ENCODE data around the gene POLR1E.
A peak's percentile ranks its signal among the peaks of the same experiment; 100 is the strongest.
"Not testable (repeated sequence)": the region's sequence is repeated elsewhere in the genome, so short reads cannot be mapped to it uniquely, and the experiment has no call there.

Gene POLR1E

DNA sequence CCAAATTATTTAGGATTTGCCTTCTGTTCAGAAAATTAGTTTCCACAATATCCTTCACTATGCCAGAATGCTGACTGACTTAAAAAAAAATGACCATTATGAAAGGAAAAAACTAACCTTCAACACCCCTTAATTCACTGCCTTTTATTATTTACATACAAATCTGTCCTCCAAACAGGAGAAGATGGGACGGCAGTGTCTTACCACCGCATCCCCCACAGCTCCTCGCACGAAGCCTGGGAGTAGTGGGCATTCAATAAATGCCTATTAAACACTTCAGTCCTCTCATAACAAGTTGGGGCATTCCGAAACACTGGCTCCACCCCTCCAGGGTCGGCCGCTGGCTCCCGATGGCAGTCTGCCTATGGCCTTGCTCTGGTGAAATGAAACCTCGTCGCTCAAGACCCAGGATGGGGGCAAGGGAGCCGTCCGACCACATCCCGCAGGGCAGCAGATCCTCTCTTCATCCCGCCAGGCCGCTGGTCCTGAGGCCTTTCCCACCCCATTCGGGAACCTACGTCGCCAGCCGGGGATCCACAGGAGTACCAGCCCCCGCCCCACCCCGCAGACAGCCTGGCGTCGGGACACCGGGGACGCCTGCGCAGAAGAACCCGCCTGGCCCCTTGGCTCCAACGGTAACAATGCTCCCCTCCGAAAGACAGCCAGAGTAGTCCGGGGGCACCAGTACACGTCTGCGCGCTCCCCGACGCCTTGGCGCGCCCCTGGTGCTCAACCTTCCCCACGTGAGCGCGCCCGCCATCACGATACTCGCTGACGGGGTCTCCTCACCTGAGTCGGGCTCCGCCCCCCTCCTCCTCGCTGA, 21.1 kb upstream of the POLR1E start:
- peak; percentile 73 for DNase-seq (ENCODE audit: low read depth)

DNA sequence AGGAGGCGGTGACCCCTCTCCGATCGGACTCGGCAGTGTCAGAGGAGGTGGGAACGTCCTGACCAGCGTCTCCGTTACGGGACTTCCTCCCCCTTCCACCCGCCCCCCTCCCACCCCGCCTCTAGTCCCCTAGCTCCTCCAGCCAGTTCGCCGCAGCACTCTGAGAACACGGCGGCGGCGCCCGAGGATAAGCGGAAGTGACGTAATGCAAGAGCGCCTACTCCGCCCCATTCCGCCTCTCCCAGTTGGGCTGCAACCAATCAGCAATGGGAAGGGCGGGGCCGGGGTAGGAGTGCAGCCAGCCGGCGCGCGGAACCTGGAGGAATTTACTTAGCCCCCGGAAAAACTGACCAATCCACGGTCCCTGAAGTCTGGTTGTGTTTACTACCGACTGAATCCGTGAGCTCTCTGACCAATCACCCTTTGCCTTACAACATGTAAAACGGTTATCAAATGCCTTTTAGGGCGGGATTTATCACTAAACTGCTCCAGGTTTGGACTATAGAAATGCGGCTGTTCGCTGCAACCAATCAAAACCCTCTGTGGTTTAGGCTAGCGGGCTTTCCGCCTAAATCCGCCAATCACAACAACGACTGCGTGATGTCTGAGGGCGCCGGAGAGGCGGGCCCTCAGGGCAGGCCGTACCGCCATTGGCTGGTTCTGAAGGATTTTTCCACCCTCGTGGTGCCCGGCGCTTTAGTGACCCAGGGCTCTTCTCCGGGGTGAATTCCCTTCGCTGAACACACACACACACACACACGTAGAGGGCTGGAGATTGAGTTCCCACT, 20.3 kb upstream of the POLR1E start, which contains the start of gene ZBTB5:
ZBTB5 (minus strand) TSS at position 202 of the 788 bp plus-strand sequence. CDS start 22,899 bp downstream, outside the sequence.
- DNase-seq (ENCODE audit: low read depth) = peak; percentile 100

DNA sequence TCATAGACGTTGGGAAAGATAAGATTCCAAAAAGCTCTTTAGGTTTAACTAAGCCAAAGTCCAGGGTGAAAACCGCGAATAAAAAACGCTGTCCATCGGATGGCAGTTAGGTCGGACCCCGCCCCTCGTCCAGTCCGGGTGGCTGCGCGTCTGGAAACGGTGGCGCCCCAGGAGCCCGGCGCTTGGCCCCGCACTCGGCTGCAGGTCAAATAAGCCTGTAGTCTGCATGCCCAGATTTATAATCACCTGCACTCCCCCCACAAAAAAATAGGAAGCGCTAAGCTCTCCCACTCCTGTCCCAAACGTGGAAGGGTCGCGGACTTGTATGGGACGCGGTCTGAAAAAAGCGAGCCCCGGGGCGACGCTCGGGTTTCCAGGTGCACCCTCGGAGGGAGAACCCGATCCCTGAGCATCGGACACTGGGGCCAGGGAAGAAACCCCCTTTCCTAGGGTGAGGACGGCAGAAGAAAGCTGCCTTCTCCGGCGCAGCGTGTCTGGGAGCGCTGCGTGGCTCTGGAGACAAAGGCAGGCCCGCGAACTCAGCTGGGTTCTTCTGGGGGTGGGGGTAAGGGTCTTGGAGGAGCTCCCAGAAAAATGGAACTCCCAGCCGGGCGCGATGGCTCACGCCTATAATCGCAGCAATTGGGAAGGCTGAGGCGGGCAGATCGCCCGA, 19.6 kb upstream of the POLR1E start:
- no peak for DNase-seq (ENCODE audit: low read depth)

DNA sequence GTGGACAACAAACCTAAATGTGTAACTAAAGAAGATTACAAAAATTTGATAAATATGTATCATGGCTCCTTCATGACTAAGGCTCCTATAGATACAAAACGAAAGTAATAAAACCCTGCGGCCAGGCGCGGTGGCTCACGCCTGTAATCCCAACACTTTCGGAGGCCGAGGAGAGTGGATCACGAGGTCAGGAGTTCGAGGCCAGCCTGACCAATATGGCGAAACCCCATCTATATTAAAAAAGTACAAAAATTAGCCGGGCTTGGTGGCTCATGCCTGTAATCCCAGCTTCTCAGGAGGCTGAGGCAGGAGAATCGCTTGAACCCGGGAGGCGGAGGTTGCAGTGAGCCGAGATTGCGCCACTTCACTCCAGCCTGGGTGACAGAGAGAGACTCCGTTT, 18.2 kb upstream of the POLR1E start:
- not testable (repeated sequence) for DNase-seq (ENCODE audit: low read depth)

DNA sequence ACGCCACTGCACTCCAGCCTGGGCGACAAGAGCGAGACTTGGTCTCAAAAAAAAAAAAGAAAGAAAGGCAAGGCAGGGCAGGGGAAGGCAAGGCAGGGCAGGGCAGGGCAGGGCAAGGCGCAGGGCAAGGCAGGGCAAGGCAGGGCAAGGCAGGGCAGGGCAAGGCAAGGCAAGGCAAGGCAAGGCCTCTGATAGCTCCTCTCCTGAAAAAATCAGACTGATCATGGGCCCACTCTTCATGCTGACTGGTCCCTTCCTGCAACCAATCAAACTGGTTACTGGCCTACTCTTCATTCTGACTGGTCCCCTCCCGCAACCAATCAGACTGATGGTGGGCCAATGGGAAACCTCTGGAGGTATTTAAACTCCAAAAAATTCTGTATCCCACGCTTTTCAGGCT, 17.1 kb upstream of the POLR1E start:
- DNase-seq (ENCODE audit: low read depth) = no peak

DNA sequence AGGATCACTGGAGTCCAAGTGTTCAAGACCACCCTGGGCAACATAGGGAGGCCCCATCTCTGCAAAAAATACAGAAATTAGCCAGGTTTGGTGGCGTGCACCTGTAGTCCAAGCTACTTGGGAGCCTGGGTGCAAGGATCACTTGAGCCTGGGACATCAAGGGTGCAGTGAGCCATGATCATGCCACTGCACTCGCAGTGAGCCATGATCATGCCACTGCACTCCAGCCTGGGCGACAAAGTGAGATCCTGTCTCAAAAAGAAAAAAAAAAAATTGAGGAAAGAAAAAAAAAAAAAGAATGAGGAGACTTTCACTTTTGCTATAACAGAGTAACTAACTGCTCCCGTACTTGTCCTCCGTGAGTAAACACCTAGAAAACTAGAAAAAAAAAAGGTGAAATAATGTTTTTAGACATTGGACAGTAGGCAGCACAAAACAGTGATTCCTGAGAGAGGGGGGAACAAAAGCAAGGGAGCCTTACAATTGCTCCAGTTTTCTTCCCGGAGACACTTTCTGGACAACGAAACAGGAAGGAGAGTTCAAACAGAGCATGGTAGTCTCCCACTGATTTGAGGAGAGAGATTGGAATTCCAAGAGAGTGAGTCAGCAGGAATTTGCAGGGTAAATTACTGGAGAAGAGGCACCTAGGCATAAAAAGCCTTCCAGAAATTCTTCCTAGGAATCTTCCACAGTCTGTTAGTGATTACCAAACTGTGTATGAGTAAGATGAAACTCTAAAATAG, 13.6 kb upstream of the POLR1E start:
- DNase-seq (ENCODE audit: low read depth) = peak; percentile 99

DNA sequence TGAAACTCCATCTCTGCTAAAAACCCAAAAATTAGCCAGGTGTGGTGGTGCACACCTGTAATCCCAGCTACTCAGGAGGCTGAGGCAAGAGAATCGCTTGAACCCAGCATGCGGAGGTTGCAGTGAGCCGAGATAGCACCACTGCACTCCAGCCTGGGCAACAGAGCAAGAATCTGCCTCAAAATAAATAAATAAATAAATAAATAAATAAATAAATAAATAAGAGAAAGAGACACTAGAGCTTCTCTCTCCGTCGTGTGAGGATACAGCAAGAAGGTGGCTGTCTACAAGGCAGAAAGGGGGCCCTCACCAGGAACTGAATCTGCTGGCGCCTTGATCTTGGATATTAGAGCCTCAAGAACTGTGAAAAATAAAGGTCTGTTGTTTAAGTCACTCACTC, 11.8 kb upstream of the POLR1E start:
- not testable (repeated sequence) for DNase-seq (ENCODE audit: low read depth)

DNA sequence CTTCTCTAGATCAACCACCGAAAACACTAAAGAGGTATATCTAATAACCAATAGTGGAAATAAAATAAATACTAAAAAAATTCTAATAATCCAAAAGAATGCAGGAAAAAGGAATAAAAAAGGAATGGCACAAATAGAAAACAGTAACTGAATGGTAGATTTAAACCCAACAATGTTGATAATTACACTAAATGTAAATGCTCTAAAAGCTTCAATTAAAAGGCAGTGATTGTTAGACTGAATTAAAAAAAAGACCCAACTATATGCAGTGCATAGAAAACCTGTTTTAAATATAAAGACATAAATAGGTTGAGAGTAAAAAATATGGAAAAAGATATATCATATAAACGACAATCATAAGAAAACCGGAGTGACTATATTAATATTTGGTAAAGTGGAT, 11.3 kb upstream of the POLR1E start:
- no peak for DNase-seq (ENCODE audit: low read depth)

DNA sequence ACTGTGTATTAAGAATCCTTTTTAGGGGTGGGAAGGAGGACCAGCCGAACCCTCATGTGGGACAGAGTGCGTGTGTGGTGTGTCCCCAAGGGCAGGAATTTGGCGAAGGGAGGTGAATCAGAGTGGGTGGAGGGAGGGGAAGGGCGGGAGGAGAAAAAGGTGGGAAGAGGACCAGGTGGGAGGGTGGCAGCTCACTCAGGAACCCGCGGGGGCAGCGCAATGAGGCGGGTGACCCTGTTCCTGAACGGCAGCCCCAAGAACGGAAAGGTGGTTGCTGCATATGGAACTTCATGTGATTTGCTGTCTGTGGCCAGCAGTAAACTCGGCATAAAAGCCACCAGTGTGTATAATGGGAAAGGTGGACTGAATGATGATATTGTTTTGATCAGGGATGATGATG, 8.8 kb upstream of the POLR1E start:
- DNase-seq (ENCODE audit: low read depth) = no peak

DNA sequence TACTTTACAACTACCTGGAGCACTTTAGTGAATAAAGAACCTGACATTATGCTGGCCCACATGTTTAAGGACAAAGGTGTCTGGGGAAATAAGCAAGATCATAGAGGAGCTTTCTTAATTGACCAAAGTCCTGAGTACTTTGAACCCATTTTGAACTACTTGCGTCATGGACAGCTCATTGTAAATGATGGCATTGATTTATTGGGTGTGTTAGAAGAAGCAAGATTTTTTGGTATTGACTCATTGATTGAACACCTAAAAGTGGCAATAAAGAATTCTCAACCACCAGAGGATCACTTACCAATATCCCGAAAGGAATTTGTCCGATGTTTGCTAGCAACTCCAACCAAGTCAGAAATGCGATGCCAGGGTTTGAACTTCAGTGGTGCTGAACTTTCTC, 8.3 kb upstream of the POLR1E start:
- not testable (repeated sequence) for DNase-seq (ENCODE audit: low read depth)

DNA sequence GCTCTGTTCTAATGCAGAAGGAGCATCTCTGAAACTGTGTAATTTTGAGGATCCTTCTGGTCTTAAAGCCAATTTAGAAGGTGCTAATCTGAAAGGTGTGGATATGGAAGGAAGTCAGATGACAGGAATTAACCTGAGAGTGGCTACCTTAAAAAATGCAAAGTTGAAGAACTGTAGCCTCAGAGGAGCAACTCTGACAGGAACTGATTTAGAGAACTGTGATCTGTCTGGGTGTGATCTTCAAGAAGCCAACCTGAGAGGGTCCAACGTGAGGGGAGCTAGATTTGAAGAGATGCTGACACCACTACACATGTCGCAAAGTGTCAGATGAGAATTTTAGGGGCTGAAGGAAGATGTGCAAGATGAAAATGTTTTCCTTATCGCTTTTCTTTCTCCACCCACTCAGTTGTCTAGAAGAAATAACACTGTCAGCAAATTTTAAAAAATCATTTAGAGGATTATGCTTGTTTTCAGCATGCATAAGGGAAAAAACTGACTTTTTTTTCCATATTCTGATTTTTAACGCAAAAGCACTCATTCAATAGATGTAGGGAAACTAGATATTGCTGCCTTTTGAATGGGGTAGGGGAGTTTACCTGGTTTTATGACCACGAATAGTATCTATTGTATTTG, 7.6 kb upstream of the POLR1E start:
- not testable (repeated sequence) for DNase-seq (ENCODE audit: low read depth)

DNA sequence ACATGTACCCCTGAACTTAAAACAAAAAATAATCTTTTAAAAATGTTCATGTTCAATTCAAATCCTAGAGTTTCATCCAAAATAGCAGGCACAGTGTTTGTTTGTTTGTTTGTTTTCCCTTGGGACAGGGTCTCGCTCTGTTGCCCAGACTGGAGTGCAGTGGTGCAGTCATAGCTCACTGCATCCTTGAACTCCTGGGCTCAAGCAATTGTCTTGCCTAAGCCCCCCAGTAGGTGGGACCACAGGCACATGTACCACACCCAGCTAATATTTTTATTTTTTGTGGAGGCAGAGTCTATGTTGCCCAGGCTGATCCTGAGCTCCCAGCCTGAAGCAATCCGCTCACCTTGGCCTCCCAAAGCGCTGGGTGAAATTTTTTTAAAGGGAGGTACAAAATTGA, 5.0 kb upstream of the POLR1E start:
- no peak for DNase-seq (ENCODE audit: low read depth)

DNA sequence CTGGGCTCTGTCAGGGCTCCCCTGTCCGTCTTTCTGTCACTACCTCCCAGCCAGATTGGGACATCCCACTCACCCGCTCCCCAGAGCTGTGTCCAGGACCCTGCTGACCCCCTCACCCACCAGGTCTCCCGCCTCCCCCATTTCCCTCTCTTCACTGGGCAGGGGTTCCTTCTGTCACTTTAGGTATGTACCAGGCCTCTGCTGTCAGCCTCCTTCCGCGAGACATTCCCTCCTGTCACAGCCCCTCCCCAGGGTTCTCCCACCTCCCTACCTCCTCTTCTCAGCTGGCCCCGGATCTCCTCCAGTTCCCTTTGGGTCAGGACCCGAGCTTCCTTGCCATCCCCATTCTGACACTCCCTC, 488 bp downstream of the POLR1E start:
- DNase-seq (ENCODE audit: low read depth) = no peak

DNA sequence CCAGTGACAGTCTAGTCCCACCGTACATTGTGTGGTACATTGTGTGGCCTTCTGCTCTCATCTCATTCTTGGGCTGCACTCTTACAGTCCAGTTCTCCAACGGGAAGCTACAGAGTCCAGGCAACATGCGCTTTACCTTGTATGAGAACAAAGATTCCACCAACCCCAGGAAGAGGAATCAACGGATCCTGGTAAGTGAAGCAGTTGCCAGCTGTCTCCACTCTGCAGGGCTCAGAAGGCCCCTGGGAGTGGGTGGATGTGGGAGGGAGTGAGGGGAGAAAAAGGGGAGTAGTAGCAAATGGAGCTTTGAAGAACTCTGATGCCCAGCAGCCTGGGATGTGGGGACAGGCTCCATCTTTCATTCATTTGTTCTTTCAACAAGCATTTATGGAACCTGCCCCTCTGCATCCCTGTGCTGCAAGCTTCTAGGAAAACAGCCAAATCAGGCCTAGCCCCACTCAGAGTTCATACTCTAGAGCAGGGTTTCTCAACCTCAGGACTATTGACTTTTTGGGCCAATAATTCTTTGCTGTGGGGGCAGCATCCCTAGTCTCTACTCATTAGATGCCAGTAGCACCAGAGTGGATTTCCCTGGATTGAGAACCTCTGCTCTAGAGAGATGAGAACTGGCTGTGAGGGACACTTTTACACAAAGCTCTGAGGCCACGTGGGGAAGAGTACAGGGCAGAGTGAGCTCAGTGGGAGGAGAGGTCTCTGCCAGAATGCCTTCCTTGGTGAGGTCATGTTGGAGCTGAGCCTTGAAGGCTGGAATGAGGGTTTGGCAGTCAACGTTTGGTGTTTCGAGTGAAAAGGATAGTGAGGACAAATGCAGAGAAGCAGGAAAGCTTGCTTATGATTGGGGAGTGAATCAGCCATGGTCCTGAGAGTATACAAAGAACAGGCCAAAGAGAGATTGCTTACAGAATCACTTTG, 1.1 kb downstream of the POLR1E start:
- no peak for DNase-seq (ENCODE audit: low read depth)

DNA sequence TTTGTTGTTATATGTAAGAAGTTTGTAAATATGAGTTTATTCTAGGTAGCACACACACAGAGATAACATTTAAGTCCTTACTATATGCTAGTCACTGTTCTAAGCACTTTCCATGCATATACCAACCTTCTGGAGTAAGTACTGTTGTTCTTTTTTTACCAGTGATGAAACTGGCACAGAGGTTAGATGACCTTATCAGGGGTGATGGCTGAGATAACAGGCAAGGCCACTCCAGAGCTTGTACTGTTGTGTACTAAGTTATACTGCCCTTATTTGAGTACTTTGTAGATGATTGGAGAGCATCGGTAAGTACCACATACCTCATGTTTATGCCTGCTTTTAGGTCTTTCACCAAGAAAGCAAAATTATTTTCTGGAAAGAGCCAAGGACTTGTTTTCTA, 6.2 kb downstream of the POLR1E start:
- DNase-seq (ENCODE audit: low read depth) = no peak

DNA sequence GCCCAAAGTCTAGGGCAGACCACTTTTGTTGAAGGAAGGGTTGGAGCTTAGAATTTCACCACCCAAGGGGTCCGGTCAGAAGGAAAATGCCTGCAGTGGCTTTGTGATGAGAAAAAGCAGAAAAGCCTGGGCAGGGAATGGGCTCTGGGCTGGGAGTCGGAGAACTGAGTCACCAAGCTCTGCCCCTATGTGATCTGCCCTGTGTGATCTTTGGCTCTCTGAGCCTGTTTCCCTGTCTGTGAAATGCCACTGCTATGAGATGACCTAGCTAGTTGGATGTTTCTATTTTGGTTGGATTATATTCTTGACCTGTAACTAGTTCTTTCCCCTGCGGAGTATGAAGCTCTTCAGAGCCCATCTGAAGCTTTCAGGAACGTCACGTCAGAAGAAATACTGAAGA, 9.8 kb downstream of the POLR1E start:
- DNase-seq (ENCODE audit: low read depth) = no peak

DNA sequence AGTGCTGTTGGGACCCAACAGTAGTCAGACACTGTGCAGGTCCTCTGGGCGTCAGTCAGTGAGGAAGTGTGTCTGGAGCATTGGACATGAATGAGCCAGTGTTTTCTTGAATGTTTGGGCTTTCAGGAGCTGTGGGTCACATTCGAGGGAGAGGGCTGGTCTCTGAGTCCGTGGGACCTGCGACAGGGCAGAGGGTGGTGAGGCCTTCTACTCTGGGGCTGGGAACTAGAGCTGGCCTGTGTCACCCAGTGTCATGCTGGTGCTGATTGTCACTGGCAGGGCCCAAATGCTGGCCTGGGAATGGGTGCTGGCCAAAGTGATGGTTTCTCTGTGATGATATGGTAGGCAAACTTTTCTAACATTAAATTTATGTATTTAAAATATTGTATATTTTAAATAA, 10.3 kb downstream of the POLR1E start:
- DNase-seq (ENCODE audit: low read depth) = no peak

DNA sequence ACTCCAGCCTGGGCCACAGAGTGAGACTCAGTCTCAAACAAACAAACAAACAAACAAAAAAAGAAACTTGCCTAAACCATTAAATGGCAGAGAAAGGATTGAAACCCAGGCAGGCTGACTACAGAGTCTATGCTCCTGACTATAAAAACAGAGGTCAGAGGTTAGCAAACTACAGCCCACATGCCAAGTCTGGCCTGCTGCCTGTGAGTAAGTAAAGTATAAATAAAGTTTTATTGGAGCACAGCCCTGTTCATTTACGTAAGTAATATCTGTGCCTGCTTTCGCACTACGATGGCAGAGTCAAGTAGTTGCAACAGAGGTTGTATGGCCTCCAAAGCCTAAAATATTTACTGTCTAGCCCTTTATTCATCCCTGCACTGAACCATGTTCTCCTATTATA, 11.6 kb downstream of the POLR1E start:
- no peak for DNase-seq (ENCODE audit: low read depth)

DNA sequence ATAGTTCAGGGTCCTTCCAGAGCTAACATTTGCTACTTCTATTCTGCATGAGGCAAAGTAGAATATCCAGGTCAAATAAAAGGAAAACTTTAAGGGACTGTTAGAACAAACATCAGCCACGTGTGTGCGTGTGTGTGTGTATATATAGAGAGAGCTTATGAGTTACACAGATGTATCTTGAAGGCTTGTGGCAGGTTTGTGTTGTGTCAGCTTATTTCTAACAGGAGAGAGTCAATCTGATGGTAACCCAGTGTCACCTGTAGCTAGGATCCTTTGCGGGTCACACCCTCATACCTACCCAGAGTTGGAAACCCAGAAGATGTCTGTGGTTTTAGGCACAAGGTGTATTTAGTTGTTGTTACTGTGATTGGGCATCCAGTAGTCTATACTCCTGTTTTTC, 12.7 kb downstream of the POLR1E start:
- DNase-seq (ENCODE audit: low read depth) = no peak

DNA sequence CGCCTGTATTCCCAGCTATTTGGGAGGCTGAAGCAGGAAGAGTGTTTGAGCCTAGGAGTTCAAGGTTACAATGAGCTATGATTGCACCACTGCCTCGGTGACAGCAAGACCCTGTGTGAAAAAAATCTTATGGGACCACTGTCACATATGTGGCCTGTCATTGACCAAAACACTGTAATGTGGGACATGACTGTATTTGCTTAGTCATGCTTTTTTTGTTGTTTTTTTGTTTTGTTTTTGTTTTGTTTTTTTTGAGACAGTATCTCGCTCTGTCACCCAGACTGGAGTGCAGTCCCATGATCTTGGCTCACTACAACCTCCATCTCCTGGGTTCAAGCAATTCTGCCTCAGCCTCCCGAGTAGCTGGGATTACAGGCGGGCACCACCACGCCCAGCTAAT, 13.5 kb downstream of the POLR1E start:
- no peak for DNase-seq (ENCODE audit: low read depth)
